Measurements from ENCODE around the gene VSTM1.

The VSTM1 gene

GRCh38 chr19:54009440-54009839 is 54.3 kb downstream of the VSTM1 start:
- no peak for DNase-seq

DNA sequence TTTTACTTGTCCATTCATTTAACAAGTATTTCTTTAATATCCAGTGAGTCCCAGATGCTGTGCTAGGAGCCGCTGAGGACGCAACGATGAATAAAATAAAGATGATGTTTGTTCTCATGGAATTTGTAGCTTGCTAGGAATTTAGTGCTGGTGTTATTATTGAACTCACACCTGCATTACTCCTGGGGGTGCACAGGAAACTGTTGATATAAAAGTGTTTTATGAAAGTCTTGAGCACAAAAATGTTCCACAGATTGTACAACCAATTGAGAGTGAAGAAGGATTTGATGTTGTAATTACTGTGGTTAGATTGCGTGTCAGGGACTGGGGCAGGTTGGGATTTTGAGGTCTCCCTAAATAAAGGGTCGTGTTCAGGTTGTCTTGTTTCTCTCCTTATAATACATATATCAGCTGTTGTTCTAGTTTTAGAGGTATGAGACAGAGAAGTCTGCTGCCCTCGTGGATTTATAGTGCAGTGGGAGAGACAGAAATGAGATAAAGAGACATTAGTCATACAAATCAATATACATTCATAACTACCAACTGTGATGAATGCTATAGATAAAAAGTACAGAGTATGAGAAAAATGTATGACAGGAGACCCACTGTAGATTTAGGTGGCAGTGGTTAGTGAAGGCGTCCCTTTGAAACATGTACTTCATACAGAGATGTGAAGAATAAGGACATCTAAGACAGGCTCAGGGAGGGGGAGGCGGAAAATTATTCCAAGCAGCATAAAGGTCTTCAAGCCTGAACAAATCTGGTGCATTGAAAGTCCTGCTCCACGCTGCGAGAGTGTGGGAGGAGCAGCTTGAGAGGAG is 61.0 kb downstream of the VSTM1 start:
- no peak for DNase-seq

- DNase-seq, result no peak
Observed at GRCh38 chr19:54001496-54001895, 62.2 kb downstream of the VSTM1 start.

DNA sequence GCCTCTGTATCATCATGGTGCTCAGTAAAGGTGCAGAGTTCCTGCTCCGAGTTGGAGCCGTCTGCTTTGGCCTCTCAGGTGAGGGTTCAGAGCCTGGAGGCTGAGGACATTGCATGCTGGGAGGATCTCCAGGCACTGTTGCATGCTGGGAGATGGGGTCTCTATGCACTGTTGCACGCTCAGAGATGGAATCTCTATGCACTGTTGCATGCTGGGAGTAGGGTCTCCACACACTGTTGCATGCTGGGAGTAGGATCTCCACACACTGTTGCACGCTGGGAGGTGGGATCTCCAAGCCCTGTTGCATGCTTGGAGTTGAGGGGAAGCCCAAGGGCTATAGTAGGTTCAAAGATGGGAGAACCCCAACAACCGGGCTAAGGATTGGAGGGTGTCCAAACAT is 64.0 kb downstream of the VSTM1 start:
- no peak for DNase-seq

DNA sequence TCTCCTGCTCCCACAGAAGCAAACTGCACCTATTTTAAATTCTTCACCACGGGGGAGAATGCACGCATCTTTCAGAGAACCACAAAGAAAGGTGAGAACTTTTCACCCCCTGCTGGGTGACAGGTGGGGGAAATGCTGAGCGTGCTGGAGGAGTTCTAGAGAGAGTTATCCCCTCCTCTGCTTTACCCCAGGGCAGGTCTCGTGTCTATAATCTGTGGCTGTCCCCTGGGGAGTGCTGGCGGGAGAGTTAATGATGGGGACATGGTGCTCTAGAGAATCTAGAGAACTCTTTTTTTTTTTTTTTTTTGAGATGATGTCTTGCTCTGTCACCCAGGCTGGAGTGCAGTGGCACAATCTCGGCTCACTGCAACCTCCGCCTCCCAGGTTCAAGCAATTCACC is 65.5 kb downstream of the VSTM1 start:
- no peak for DNase-seq

DNA sequence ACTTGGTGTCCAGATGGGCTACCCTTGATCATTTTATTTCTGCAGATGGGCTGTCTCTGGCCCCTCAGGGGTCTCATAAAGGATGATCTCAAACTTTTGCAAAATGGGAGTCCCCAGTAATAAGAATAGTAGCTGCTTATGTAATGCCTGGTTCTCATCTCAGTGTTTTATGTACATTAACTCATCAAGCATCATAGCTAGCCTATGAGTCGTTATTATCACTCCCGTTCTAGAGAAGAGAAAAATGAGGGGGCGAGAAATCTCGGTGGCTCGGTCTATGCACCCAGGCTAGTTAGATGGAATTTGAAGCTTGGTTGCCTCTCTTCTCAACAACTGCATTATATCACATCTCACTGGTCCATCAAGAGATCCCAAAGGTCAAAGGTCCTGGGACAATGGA is 68.9 kb downstream of the VSTM1 start:
- no peak for DNase-seq

GRCh38 chr19:53993448-53993847 is 70.2 kb downstream of the VSTM1 start:
- DNase-seq, result no peak

DNA sequence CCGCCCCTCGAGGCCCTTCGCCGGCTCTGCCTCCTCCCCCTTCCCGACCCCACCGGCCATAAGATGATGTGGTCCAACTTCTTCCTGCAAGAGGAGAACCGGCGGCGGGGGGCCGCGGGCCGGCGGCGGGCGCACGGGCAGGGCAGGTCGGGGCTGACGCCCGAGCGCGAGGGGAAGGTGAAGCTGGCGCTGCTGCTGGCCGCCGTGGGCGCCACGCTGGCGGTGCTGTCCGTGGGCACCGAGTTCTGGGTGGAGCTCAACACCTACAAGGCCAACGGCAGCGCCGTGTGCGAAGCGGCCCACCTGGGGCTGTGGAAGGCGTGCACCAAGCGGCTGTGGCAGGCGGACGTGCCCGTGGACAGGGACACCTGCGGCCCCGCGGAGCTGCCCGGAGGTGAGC is 70.9 kb downstream of the VSTM1 start:
- DNase-seq, result no peak

- DNase-seq, result no peak
Observed at GRCh38 chr19:53992211-53992610, 71.5 kb downstream of the VSTM1 start.

DNA sequence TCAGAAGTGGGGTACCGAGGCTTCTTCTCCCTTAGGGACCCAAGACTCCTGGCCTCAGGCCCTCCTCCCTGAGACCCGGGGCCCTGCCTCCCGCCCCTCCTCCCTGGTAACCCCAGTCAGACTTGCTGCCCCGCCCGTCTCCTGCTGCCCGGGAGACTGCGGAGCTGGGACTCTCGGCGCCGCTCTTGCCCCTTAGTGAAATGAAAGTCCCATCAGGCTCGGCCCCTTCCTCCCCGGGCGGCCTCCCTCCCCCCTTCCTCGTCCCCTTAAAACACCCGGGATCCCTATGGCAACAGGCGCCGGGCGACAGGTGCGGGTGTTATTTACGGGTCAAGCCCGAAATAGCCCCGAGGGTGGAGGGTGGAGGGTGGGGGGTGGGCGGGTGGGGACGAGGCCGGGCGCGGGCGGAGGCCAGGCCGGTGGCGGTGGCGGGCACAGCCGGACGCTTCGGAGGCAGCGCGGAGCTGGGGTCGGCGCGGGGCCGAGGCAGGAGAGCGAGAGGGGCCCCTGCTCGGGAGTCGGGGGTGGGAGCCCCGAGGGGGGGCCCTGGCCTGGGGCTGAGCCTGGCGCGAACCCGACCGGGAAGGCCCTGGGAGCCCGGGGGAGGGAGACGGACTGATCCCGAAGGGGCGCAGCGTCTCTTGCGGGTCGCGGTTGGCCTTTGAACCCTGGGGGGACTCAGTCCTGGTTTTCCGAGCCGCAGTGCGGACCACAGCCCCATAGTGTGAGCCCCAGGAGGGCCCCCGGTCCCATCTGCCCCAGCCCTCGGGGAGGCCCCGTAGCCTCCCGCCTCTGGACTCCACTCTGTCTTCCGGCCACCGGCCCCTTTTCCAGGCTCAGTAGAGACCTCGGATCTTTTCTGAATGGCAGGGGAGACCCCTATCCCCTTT is 72.2 kb downstream of the VSTM1 start, which contains the start of gene CACNG6:
Gene CACNG6 (plus strand): TSS at position 414 of the 890 bp plus-strand sequence. CDS start 1,241 bp downstream, outside the sequence.
- DNase-seq, result no peak
